ENCODE measurements around the gene KIF22.
A peak's percentile ranks its signal among the peaks of the same experiment; 100 is the strongest.

The KIF22 gene

DNA sequence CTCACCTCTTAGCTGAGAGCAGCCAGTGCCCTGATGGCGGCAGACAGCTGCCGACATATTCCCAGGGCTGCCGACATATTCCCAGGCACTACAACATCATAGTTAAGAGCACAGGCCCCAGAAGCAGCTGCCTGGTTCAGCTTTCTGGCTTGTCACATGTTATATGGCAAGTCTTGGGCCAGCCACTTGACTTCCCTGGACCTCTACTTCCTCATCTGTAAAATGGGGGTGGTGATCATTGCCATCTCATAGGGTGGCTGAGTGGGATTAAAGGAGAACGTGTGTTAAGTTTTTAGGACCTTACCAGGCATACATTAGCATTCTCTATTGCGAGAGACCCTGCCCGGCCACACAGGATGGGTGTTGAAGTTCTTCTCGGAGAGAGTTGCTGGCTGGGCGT, 53.4 kb downstream of the KIF22 start:
- no peak for DNase-seq

- no peak for DNase-seq
Measured at GRCh38 chr16:29844575-29845331, 54.2 kb downstream of the KIF22 start.

- no peak for DNase-seq
Measured at GRCh38 chr16:29845656-29846055, 55.1 kb downstream of the KIF22 start.

GRCh38 chr16:29848420-29849297, 58.1 kb downstream of the KIF22 start:
- peak; percentile 71 for DNase-seq

GRCh38 chr16:29849505-29849904, 59.0 kb downstream of the KIF22 start:
- no peak for DNase-seq

DNA sequence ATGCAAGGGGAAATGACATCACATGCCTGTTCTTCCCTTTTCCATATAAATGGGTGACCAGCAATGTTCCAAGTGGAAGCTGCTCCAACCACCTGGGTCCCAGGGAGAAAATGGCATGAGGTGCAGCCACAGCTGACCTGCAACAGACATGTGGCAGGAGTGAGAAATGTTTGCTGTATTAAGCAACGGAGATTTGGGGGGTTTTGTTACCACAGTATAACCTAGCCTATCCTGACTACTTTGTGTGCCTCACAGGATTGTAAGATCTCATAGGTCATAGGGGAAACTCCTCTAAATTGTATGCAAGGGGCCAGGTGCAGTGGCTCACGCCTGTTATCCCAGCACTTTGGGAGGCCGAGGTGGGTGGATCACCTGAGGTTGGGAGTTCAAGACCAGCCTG, 60.4 kb downstream of the KIF22 start:
- no peak for DNase-seq

- no peak for DNase-seq
Measured at GRCh38 chr16:29852654-29853053, 62.1 kb downstream of the KIF22 start.

DNA sequence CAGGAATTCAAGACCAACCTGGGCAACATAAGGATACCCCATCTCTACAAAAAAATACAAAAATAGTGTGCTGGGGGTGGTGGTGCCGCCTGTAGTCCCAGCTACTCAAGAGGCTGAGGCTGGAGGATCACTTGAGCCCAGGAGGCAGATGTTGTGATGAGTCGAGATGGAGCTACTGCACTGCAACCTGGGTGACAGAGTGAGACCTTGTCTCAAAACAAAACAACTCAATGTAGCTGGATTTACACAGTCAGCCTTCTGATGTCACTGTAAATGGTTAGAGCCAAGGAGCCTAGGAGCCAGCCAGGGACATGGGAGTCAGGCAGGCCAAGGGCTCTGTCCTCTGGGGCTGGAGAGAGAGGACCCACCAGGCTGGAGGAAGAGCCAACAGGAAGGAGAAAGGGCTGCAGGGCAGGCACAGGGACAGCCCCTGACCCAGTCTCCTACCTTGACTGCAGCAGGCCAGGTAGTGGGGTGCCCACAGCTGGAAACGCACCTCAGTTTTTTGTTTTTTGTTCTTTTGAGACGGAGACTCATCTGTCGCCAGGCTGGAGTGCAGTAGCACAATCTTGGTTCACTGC, 64.1 kb downstream of the KIF22 start:
- DNase-seq, result no peak

Data from activated T-cell treated with anti-CD3 and anti-CD28 coated beads for 4 hours (primary cell).